NCI-H146 treated with DMSO at 0.1 percent for 48 hours (cell line): Measurements from ENCODE around the gene ADAMTS2.
"Not testable (repeated sequence)": the region's sequence is repeated elsewhere in the genome, so short reads cannot be mapped to it uniquely, and the experiment has no call there.

Source experiments
- DNase-seq: peaks from one replicate; lab custom pipeline; 2025; ENCODE audit not compliant: unreplicated experiment; lab: John Stamatoyannopoulos, UW

ADAMTS2 gene

DNA sequence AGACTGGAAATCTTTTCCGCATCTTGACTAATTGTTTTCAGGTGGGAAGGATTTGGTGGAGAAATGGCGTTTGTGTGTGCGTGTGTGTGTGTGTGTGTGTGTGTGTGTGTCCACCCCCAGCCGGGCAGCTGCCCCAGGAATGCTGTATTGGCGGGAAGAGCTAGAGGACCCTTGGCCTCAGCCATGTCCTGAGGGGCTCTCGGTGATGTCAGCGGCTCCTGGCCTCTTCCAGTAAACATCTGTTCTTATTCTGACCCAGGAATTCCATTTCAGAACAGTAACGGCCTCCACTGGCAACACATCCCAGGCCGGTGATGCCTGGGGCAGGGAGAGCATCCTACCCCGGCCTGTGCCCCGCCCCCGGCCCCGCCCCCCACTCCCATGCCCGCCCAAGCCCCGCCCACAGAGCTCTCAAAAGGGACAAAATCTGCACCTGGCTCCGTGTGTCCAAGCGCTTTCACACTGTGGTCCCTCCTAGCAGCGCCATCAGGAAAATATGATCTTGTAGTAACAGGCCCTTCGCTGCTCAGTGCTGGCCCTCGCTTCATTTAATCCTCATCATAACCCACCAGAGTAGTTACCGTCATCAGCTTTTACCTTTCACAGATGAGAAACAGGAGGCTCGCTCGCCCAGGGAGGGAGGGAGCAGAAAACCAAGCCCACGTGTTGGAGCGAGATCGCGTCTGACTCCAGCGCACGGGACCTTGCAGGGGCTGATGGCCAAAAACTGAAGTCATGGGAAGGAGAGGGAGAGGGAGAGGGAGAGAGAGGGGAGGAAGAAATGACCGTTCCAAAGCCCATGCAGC, 18.9 kb downstream of the ADAMTS2 start:
- DNase-seq, result no peak

- DNase-seq, result no peak
Measured at GRCh38 chr5:179325296-179326031, 19.8 kb downstream of the ADAMTS2 start.

- DNase-seq, result no peak
Measured at GRCh38 chr5:179324760-179325295, 20.4 kb downstream of the ADAMTS2 start.

- not testable (repeated sequence) for DNase-seq
Measured at GRCh38 chr5:179324316-179324715, 20.9 kb downstream of the ADAMTS2 start.

DNA sequence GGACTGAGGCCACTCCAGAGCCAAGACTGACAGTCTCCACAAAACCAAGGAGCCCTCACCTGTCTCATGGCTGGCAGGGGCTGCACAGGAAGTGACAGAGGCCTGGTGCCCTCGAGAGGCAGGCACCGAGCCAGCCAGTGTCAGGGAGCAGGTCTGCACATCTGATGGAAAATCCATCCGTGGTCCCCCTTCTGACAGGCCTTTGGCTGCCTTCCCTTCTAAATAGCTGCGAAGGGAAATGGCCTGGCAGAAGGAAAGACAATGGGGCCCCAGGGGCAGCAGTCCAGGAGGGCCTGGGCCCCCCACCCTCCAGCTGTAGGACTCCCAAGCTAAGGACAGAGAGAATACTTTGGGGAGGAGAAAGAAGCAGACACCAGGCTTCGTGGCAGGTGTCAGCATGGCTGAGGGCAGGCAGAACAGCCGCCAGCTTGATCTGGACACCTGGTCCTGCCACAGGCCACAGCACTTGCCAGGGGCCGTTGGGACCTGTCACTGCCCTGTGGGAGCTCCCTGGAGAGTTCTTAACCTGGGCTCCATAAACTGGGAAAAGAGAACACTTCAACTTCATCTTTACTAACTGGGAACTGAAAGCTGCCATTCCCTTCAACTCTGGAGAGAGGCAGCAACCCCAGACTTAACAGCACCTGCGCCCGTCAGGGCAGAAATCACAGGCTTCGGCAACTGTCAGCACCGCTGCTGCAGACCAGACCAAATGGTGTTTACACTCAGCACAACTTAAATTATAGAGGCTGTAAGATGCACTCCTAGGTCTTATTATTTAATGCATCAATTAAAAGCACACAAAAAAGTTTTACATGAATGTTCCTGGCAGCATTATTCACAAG, 22.0 kb downstream of the ADAMTS2 start:
- DNase-seq, result no peak

GRCh38 chr5:179322071-179323025, 22.9 kb downstream of the ADAMTS2 start:
- no peak for DNase-seq

- no peak for DNase-seq
Measured at GRCh38 chr5:179321206-179321987, 23.9 kb downstream of the ADAMTS2 start.

- no peak for DNase-seq
Measured at GRCh38 chr5:179319741-179320281, 25.4 kb downstream of the ADAMTS2 start.

DNA sequence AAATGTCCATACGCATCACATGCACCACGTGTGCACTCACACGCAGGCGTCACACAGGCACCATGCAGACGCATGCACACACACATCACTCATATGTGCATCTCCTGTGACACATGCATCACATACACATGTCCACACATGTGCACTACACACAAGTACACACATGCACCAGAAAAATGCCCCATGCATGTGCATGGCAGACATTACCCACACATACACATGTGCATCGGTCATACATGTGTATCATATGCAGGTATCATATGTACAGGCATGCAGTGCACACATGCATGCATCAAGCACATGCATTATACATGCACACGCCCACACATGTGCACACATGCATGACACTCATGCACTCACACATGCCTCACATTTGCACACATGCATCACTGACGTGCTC, 26.1 kb downstream of the ADAMTS2 start:
- DNase-seq, result no peak

DNA sequence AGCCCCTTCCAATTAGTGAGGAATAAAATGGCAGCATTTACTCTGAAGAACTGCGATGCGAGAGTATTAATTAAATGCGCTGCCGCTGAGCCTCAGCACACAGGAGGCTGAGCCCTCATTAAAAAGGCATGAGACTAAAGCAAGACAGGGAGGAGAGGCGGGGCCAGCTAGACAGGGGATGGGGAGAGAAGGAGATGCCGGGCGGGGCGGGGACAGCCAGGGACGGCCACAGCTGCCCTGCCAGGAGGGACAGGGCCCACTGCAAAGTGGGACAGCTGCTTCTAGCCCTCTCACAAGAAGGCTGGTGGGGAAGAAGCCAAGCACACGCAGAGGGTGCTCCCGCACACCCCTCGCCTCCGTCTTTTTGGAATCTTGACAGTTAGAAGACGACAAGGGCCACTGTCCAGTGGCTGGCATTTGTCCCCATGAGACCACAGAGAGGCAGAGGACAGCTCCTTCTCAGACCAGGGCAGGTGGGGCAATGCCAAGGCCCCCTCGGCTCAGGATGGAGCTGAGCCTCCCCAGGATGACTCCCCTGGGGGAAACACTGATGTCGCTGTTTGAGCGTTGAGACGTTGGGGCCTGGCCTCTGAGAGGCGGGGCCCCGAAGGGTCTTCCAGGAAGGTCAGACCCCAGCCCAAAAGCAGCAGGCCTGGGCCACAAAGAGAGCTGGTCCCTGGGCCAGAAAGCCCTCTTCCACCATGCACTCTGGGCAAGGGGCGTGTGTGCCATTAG, 26.9 kb downstream of the ADAMTS2 start:
- DNase-seq, result no peak

GRCh38 chr5:179317411-179318220, 27.6 kb downstream of the ADAMTS2 start:
- DNase-seq, result no peak

GRCh38 chr5:179316982-179317381, 28.3 kb downstream of the ADAMTS2 start:
- DNase-seq, result no peak

DNA sequence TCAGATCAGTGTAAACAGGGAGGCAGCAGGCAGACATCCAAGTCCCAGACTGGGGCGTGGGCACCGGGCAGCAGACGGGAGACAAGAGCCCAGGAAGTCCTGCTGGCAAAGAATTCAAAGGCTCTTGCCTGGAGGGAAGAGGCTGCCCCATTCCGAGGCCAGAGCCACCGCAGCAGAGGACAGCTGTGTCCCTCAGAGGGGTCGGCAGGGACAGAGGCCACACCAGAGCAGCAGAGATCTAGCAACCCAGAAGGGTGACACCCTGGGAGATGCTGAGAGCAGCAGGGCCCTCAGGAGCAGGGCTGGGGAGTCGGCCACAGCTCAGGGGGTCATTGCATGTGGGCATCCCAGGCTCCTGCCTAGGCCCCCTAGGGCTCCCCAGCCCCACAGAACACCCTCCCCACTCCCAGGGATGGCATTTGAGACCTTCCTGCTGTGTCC, 29.1 kb downstream of the ADAMTS2 start:
- DNase-seq, result no peak

- DNase-seq, result no peak
Measured at GRCh38 chr5:179315356-179315890, 29.8 kb downstream of the ADAMTS2 start.

DNA sequence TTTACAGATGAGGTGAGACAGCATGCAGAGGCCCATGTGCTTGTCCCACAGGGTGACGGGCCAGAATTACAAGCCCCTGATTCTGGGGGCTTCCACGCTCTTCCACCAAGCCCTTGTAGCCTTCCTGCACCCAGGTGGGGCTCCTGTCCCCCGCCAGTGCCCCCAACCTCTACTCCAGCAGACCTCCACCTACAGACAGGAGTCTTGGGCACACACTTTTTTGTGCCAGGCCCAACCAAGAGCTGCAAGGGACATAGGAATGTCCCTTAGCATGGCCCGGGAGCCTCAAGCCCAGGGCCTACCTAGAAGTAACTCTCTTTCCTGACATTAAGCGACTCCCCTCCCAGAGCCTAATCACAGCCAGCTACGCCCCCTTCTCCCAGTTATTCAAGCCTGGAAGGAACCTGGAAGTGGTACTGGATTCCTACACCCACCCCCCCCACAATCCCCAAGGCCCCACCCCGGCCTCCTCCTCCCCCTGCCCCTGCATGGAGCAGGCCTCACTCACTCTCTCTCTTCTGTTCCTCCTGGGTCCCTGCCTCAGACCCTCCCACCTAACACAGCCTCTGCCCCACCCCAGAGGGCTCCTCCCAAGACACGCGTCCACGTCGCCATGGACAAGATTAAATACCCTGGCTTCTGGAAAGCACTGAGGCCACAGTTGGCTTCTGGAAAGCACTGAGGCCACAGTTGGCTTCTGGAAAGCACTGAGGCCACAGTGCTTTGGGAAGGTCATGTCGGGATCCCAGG, 30.5 kb downstream of the ADAMTS2 start:
- no peak for DNase-seq

DNA sequence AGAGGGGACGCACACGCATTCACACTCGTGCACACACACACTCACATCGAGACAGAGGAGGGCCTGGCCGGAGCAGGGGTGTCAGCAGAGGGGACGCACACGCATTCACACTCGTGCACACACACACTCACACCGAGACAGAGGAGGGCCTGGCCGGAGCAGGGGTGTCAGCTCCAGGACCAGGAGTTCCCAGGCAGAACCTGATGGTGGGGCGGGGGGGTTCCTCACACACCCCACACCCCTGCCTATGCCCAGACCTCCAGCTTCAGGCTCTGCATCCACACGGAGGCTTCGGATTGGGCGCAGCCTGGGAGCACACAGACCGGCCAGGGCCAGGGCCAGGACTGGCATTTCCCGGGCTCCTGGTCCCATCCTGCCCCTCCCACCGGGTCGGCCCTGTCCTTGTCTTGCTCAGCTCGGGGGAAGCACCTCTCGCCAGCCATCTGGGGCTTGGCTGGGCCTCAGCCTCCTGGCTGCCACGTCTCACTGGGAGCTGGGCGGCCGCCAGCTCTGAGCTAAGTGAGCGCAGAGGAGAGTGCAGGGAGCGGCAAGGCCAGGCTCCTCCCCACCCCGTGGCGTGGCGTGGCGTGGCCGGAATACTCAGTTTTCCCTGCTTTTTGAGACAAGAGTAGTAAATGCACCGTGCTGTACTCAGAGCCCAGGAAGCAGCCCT, 31.3 kb downstream of the ADAMTS2 start:
- no peak for DNase-seq
